SKM-1 (cell line): Measurements from ENCODE around the gene PRR33.

ENCODE experiments used
- DNase-seq: peaks from one replicate; lab custom pipeline; 2025; ENCODE audit not compliant: unreplicated experiment; lab: John Stamatoyannopoulos, UW

PRR33 gene

DNA sequence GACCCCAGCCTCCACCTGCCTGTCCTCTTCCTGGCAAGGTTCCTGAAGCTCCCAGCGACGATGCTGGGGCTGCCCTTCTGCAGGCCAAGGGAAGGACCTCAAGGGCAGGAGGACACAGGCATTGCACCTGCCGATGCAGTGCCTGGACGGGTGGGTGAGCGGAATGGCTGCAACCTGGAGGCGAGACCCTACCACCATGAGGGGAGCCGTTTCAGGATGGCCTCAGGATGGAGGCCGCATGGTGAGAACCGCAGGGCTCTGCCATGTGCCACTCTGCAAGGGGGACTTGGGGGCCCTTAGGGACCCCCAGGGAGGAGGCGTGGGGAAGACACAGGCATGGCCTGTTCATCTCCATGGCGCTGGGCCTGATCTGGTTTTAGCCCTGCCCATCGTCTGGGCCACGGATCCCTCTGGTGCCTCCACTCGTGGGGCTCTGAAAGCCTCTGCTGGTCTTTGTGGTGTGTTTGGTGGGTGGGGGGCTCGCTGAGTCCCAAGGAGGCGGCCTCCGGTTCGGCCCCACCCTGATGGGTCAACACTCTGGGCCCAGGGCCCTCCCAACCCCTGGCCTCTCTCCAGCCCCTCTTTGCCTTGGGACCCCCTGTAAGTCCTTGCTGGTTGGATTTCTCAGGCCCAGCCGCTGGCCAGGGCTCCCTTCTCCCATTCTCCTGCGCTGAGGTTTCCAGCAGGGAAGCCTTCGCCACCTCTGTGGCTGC lies 40.1 kb downstream of the PRR33 start:
- DNase-seq = no peak

DNA sequence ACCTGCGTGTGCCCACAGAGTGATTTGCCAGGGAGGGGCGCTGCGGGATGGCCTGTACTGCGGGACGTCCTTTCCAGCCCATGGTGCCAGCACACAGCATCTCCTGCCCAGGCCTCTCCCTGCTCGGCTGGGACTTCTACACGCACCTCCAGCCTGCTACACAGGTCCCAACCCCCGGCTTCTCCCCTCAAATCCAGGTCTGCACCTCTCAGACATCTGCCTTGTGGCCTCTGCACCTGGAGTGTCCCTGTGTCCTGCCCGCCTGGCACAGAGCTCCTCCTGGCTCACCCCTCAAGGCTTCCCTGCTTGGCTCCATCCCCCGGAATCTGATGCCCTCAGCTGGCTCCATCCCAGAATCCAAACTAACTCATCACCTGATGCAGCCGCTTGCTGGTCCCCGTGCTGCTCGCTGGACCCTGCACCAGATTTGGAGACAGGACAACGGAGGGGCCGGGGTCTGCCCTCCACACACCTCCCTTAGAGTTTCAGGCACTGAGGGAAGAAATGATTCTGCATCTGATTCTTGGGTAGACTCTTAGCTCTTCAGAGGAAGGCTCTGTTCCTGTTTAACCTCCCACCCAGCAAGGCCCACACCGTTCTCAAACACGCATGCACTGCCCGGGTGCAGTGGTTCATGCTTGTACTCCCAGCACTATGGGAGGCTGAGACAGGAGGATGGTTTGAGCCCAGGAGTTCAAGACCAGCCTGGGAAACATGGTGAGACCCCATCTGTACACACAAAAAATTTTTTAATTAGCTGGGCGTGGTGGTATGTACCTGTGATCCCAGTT lies 42.9 kb downstream of the PRR33 start:
- no peak for DNase-seq

DNA sequence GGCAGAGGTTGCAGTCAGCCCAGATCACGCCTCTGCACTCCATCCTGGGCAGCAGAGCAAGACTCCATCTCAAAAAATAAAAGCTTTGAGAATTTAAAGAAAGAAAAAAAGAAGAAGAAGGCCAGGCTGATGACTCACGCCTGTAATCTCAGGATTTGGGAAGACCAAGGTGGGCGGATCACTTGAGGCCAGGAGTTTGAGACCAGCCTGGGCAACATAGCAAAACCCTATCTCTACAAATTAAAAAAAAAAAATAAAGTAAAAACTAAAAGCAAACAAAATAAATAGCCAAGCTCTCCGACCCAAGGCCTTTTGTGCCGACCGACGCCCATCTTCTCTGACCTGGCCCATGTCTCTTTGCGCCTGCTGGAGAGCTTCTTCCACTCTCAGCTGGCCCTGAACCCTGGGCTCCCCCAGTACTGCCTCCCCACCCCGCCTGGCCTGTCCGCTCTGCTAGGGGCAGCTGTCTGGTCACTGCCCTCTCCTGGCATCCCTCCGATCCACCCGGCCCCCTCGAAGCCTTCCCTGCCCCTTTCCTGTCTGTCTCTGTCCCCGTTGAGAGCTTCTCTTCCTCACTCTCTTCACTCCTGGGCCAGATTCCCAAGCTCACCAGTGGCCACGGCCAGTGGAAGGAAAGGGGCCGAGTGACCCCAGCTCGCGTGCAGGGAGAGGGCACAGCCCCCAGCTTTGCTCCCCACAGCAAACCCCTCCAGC lies 43.6 kb downstream of the PRR33 start:
- DNase-seq = no peak

DNA sequence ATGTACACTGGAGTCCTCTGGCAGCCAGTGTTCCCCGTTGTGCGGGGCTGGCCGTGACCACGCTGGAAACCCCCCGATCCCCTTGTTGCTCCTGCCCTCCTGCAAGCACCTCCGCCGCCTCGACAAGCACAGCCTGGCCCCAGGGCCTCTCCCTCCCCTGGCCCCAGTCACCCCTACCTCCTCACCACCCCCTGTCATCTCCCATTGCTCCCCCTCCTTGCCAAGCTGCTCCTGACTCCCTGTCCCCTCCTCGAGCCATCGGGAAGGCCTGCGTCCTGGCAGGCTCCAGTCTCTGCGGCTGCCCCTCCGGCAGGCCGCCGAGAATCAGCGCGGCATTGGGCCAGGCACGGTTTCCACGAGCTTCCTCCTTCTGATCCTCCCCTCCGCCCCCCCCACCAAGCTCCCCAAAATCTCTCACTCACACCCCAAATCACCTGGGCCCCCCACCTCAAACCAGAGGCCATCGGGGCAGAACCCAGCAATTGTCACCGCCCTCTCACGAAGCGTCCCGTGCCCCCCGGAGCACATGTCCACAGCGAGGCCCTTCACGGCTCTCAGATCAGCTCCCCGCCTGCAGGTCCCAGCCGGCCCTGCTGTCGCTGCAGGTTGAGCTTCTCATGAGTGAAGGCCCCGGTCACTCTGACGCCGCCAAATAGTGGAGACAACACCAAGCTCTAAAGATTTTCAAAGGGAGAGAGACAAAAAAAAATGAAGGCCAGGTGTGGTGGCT lies 44.5 kb downstream of the PRR33 start:
- no peak for DNase-seq

DNA sequence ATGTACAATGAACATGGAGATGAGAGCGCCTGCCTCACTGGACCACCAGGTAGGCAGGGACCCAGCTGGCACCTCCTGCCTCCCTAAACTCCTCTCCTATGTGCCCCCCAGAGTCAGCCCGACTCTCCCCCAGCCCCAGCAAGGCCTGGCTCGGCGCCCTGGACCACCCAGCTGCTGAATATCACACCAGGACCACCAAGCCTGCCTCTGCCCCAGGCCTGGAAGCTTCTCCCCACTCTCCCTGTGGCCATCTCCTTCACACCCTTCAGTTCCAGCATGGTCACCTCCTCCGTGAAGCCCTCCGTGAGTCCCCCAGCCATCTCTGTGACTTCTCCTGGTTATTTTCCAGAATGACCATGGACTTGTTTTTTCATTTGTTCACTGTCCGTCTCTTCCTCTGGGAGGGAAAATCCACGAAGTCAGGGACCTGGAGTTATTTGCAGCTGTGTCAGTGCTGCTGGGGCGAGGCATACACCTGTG lies 45.2 kb downstream of the PRR33 start:
- no peak for DNase-seq

DNA sequence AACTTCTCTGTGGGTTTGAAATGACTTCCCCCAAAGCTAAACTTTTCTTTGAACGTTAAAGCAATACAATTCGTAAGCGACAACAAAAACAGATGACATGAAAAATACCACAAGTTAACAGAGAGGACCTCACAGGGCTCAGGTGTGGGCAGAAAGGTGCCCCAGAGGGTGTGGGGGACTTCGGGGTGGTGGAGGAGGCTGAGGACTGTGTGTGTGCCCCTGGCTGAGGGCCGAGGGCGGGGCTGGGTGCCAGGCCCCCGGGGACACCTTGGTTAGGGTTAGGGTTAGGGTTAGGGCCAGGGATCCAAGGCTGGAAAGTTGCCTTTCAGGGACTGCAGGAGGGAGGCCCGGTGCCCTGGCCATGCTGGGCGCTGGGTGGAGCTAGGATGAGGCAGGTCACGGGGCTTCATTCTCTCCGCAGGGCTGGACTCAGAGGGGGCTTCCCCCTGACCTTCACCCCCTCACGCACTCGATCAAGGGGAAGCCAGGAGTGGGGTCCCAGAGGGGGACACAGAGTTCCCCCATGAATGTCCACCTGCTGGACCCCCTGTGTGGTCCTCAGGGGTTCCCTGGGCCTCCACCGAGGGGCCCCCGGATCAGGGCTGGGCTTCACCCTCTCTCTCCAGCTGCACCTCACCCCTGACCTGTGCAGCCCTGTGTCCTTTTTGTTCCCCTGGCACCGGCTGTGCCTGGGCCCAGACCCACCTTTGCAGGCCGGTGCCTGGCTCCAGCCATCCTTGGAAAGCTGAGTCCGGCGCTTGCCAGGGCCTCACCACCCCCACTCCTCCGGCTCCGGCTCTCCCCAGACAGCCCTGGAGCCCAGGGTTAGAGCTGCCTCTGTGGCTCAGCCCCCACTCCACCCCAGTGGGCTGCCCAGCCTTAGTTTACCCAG lies 45.9 kb downstream of the PRR33 start:
- DNase-seq = no peak

DNA sequence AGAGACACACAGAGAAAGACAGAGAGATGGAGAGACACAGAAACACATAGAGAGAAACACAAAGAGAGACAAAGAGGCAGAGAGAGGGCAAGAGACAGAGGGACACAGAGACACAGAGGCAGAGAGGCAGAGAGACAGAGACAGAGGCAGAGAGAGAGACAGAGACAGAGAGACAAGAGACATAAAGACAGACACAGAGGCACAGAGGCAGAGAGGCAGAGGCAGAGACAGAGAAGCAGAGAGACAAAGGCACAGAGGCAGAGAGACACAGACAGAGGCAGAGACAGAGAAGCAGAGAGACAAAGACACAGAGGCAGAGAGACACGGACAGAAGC lies 46.6 kb downstream of the PRR33 start:
- no peak for DNase-seq

DNA sequence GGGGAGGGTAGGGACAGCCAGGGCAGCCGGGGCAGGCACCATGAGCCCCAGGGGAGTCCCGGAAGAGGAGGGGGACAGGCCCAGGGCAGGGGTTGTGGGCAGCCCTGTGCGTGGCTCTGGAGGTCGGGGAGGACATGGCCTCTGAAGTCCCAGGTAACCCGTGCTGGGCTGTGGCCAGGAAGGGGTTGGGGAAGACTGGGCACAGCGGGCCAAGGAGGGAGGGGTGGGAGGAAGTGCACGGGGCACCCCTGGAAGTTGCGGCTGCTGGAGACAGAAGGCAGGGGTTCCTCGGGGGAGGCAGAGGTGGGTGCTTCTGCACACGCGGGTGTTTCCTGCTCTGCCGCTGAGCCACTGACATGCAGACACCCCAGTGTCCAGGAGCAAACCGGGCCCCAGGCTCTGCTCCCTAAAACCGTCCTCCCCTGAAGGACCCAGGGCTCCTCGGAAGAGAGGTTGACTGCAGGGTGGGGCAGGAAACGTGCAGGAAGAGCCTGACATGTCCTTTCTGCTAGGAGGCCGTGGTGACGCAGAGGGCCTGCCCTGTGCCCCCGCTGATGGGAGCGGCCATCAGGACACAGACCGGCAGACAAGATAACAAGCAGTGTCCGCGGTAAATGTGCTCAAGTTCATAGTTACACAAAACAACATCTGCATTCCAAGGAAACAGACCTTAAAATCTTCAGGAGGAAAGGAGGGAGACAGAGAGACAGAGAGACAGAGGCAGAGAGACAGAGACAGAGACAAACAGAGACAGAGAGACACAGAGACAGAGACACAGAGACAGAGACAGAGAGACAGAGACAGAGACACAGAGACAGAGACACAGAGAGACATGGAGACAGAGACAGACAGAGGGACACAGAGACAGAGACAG lies 47.2 kb downstream of the PRR33 start:
- no peak for DNase-seq

DNA sequence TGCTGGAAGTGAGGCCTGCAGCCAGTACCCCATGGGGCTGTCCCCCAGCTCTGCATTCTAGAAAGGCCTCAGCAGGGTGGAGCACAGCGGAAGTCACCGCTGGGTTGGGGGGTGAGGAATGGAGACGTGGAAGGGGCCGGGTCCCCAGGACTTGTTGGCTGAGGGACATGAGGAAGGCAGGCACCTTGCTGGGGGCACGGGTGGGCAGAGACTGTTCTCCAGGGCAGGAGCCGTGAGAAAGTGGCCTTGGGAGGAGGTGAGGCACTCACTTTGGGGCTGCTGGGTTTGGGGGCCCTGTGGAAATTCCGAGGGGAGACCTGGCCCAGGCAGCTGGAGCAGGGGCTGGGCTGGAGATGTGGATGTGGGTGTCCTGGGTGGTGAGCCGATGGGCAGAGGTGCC lies 47.9 kb downstream of the PRR33 start:
- no peak for DNase-seq

DNA sequence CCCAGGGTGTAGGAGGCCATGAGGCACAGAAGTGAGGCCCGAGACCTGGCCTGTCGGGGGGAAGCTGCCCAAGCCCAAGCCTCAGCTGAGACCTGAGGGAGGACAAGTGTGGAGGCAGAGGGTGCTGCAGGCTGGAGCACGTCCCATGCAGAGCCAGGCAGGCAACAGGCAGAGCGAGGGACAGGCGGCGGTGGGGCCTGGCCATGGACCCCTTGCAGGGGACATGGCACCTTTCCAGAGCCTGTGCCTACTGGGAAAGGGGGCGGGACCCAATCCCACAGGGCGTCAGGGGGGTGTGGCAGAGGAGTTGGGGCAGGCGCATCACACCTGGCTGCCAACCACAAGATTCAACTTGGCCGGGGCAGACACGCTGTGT lies 48.6 kb downstream of the PRR33 start:
- no peak for DNase-seq

DNA sequence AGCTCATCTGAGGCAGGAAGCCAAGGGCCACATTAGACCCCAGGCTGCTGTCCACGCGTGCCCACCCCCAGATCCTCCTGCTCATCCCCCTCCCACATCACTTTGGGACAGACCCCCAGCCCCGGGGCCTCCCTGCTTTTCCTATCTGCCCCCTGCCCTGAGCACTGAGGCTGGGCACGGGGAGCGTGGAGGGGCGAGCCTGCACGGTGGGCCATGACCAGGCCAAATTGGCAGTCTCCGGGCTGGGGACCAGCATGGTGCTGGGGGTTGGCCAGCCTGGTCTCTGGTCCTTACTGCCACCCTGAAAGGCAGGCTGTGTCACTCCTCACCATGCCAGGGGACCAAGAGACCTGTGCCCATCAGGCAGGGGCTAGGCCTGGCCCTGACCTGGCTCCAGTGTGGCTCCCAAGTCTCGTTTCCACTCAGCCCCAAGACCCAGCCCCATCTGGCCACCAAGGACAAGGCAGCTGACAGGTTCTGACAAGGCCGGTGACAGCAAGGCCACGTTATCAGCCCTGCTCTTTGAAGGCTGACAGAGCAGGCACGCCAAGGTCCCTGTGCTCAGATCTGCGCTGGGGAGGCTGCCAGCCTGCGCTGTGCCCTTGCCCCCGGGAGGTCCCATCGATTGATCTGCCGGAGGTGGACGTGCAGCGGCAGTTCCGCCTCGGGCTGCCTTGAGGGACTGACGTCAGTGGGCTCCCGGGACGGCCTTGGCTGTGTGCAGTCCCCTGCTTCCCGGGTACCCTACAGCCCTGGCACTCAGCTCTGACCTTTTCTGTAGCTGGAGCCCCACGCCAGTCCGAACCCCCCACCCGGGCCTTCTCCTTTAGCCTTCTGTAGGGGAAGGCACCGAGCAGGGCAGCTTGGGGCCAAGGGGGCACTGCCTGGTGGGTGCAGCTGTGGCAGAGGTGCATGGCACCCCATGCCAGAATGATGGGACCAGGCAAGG lies 49.3 kb downstream of the PRR33 start:
- no peak for DNase-seq

DNA sequence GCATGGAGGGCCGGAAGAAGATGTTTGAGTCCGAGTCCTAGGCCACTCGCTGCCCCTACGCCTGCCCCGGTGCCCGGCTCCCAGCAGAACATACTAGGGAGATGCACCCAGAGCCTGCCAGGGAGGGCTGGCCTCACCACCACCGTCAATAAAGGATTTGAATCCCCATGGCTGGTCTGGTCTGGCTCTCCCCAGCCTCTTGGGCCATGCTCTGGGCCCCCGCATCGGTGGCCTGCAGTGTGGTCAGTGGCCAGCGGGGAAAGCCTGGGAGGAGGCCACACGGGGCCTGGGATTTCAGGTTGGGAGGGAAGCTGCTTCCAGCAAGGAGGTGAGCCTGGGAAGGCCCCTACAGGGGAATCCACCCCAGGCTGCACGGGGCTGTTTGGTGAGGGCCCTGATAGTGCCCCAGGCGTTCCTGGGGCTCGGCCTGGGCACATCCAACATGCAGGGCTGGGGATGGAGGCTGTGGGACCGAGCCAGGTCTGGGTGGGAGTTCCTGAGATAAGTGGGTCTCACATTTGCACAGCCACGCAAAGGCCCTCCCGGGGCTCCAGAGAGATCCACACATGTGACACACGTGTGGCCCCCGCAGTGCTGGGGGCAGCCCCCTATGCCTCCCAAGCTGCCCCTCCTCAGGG lies 50.1 kb downstream of the PRR33 start:
- no peak for DNase-seq

DNA sequence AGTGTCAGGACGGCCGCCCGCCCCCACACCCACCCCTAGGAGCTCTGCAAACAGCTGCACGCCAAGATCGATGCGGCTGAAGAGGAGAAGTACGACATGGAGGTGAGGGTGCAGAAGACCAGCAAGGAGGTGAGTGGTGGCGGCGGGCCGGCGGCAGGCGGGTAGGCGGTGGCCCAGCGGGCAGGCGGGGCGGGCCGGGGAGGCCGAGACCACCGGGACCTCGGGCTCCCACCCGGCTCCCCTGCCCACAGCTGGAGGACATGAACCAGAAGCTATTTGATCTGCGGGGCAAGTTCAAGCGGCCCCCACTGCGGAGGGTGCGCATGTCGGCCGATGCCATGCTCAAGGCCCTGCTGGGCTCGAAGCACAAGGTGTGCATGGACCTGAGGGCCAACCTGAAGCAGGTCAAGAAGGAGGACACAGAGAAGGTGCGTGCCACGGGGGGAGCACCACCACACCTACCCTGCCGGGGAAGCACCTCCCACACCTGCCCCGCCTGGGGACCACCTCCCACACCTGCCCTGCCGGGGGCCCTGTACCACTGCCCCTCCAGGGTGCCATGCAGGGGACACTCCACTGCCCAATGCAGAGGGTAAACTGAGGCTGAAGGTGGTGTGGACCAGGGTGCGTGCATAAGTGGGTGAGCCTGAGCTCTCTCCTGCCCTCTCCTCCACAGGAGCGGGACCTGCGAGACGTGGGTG lies 50.8 kb downstream of the PRR33 start:
- no peak for DNase-seq

DNA sequence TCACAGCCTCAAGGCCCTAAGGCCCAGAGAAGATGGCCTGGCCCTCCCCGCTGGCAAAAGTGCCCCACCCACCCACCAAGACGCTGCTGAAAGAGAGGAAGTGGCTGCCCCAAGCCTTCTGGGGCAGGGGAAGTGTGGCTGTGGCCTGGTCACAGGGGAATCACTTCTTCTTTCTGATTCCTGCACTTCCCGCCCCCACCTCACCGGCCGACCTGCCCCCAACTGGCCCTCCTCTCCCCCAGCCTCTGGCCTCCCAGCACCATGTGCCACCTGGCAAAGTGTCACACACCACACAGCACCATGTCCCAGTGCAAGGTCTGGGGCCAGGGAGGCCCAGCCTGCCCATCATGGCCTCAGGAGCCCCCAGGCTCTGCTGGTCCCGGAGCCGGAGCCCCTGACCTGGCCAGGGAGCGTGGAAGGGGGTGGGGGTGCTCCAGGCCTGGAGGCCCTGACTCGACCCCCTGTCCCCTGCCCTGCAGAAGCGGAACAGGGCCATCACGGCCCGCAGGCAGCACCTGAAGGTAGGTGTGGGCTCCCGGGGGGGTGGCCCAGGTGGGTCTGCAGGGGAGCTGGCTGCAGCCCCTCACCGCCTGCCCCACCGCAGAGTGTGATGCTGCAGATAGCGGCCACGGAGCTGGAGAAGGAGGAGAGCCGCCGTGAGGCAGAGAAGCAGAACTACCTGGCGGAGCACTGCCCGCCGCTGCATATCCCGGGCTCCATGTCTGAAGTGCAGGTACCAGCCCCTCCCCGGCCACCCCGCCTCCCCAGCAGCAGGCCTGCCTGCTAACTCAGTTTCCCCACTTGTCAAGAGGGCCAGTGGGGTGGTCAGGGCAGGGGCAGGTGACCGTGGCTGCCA lies 51.5 kb downstream of the PRR33 start:
- peak; percentile 82 for DNase-seq

DNA sequence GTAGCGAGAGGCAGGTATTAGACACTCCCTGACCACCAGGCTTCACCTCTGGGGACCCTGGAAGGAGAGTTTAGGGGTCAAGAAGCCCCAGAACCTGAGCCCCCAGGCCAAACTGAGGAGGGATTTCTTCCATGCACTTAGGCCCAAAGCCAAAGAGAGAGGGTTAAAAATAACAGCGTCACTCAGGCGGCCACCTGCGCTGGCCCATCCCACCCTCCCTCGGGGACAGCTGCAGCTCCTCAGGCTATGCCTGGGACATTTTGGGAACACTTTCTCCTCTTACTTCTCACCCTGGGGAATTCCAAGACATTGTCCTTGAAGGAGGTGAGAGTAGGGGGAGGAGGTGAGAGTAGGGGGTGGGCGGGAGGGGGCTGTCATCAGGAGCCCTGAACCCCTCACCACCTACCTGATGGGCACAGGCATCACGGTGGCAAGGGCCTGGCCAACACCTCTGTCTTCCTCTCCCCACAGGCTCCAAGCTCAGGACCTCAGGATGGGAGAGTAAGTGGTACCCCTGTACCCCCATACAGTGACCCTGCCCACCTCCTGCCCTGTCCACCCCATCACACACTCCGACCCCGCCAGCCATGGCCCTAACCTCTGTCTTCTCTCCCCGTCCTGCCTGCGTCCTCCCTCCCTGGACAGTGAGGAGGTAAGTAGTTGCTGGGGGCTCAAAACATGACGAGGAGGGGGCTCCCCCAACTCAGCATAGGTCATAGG lies 52.3 kb downstream of the PRR33 start:
- no peak for DNase-seq
